HepG2 (cell line): ENCODE results near the gene CEP83. TPM values are rescaled to one million over a fixed set of nuclear protein-coding genes. Genes with fewer than 3 reads are reported as not detected.
A peak's percentile ranks its signal among the peaks of the same experiment; 100 is the strongest.

Experiments used
- ATAC-seq: fragments of 200-7000 bp; cut with Tn5 transposase; 3 replicates; pipeline ENCODE4 v1.9.1; 2020; ENCODE audit warnings: mild to moderate bottlenecking, moderate library complexity
- BruUV-seq: library from RNA; stranded (reverse); fragments of 400-500 nt; replicated peaks from 2 replicates; lab custom pipeline; 2021; lab: Mats Ljungman, UMichigan
- CTCF ChIA-PET: fragments of 300-600 bp; formaldehyde crosslinking; extraction: SDS; loops from one replicate; lab custom pipeline; 2021; ENCODE audit warnings: low total read pairs, inconsistent platforms, low intra/inter-chr PET ratio; lab: Yijun Ruan, JAX
- POLR2A ChIA-PET: fragments of 350-600 bp; sonication (Branson Sonifier 250); formaldehyde crosslinking; loops from one replicate; lab custom pipeline; 2020; ENCODE audit warnings: antibody characterized with exemption, inconsistent platforms; lab: Yijun Ruan, JAX
- DNase-seq: peaks from one replicate; pipeline ENCODE4 v3.0.0-alpha.2; 2015; ENCODE audit warnings: low spot score
- FAIRE-seq: peaks from 3 replicates; lab custom pipeline; 2011; peaks lifted over from hg19 to GRCh38; lab: Jason Lieb, UNC
- H2AFZ ChIP-seq: one replicate; pipeline ENCODE4 v1.6.1; 2011; ENCODE audit warnings: low read length, inconsistent platforms
- H3K27ac ChIP-seq: fragments of 300-600 bp; 3 replicates; pipeline ENCODE4 v1.8.0; 2011; ENCODE audit warnings: mixed run types, mild to moderate bottlenecking, mixed read lengths, low read length, inconsistent platforms; ENCODE audit not compliant: insufficient read depth; ENCODE audit errors: extremely low read length
- H3K27me3 ChIP-seq, 2 experiments: fragments of 200-600 bp in 1 of 2; 2 replicates in 1 of 2; 3 replicates in 1 of 2; pipeline versions ENCODE4 v1.6.0 to v1.8.0; 2011; ENCODE audit warnings: low read length in 2 of 2, mild to moderate bottlenecking in 2 of 2, moderate library complexity in 2 of 2, inconsistent platforms in 1 of 2; ENCODE audit not compliant: insufficient read depth in 2 of 2, control insufficient read depth in 1 of 2
- H3K36me3 ChIP-seq, 2 experiments: fragments of 200-600 bp in 1 of 2; replicated peaks in 1 of 2; 2 replicates in 1 of 2; 3 replicates in 1 of 2; pipeline versions ENCODE4 v1.5.1 to v1.8.0; 2011; ENCODE audit warnings: low read length in 2 of 2, inconsistent platforms in 1 of 2; ENCODE audit not compliant: insufficient read depth in 2 of 2, control insufficient read depth in 1 of 2
- H3K4me1 ChIP-seq: 2 replicates; pipeline ENCODE4 v1.5.1; 2012; ENCODE audit warnings: low read length, inconsistent platforms; ENCODE audit not compliant: insufficient read depth
- H3K4me2 ChIP-seq: 2 replicates; pipeline ENCODE4 v1.6.0; 2011; ENCODE audit warnings: low read depth, low read length, inconsistent platforms
- H3K4me3 ChIP-seq, 3 experiments: fragments of 200-600 bp in 1 of 3; sonication (generic), shearing (Covaris generic) in 1 of 3; replicated peaks in 1 of 3; 2 replicates each; pipeline ENCODE4 v1.5.1; 2011 to 2016; ENCODE audit warnings: low read length in 3 of 3, inconsistent platforms in 2 of 3, low read depth in 2 of 3, mild to moderate bottlenecking in 2 of 3, control low read depth in 1 of 3, mixed read lengths in 1 of 3; ENCODE audit not compliant: insufficient read depth in 1 of 3
- H3K79me2 ChIP-seq: one replicate; pipeline ENCODE4 v1.6.1; 2011; ENCODE audit warnings: low read length, inconsistent platforms; ENCODE audit not compliant: insufficient read depth
- H3K9ac ChIP-seq: 2 replicates; pipeline ENCODE4 v1.6.0; 2011; ENCODE audit warnings: mild to moderate bottlenecking, low read depth, low read length, inconsistent platforms; ENCODE audit not compliant: insufficient read depth
- H3K9me3 ChIP-seq: 2 replicates; pipeline ENCODE4 v1.5.1; 2012; ENCODE audit warnings: mild to moderate bottlenecking, low read length
- H4K20me1 ChIP-seq: 2 replicates; pipeline ENCODE4 v1.6.0; 2011; ENCODE audit warnings: inconsistent platforms, mild to moderate bottlenecking, low read length, moderate library complexity; ENCODE audit not compliant: insufficient read depth
- FOXA3 ChIP-seq: IDR thresholded peaks from 2 replicates; pipeline ENCODE4 v1.6.1; 2016; ENCODE audit warnings: missing genetic modification reagents, missing compliant biosample characterization
- FOXP1 ChIP-seq, 2 experiments: fragments of 450-650 bp in 1 of 2; IDR thresholded peaks; 2 replicates each; pipeline ENCODE4 v1.6.1; 2017 to 2018; ENCODE audit warnings: antibody characterized with exemption in 1 of 2
- FUBP1 ChIP-seq: sonication (generic); formaldehyde crosslinking; IDR thresholded peaks from 2 replicates; pipeline ENCODE4 v1.5.1; 2020; ENCODE audit warnings: missing genetic modification reagents, mild to moderate bottlenecking, borderline replicate concordance
- KAT2B ChIP-seq: fragments of 150-350 bp; IDR thresholded peaks from 2 replicates; pipeline ENCODE4 v1.6.1; 2014; ENCODE audit warnings: low read depth, low read length, borderline replicate concordance
- TARDBP ChIP-seq: sonication (generic); formaldehyde crosslinking; IDR thresholded peaks from 2 replicates; pipeline ENCODE4 v1.8.0; 2022; ENCODE audit warnings: mild to moderate bottlenecking, missing genetic modification reagents
- THAP9 ChIP-seq: sonication (generic); formaldehyde crosslinking; IDR thresholded peaks from 2 replicates; pipeline ENCODE4; 2020; ENCODE audit warnings: missing genetic modification reagents, mild to moderate bottlenecking, borderline replicate concordance
- U2AF2 ChIP-seq: fragments of 200-400 bp; formaldehyde crosslinking; IDR thresholded peaks from 2 replicates; pipeline ENCODE4 v1.6.1; 2017; ENCODE audit warnings: low read depth, mild to moderate bottlenecking, low read length
- ZFP36 ChIP-seq: fragments of 150-350 bp; IDR thresholded peaks from 2 replicates; pipeline ENCODE4 v1.6.1; 2018; ENCODE audit warnings: borderline replicate concordance, low read length, low read depth; ENCODE audit not compliant: partially characterized antibody
- ZNF280D ChIP-seq: sonication (generic); formaldehyde crosslinking; IDR thresholded peaks from 2 replicates; pipeline ENCODE4 v1.5.1; 2020; ENCODE audit warnings: mild to moderate bottlenecking, missing genetic modification reagents
- ZSCAN29 ChIP-seq: sonication (generic); formaldehyde crosslinking; conservative IDR thresholded peaks from 2 replicates; pipeline ENCODE4 v1.4.0; 2020; ENCODE audit warnings: mild to moderate bottlenecking, missing genetic modification reagents
- WGBS: methylation state at CpG from one replicate; pipeline ENCODE4 v1.1.6; 2017; ENCODE audit warnings: low lambda C conversion rate; 5-methylcytosine and 5-hydroxymethylcytosine counted together
- in situ Hi-C: cut with HindIII; loops from 2 replicates; pipeline ENCODE4 v1.10.0; 2017; ENCODE audit warnings: low pct_unique_long_range_greater_than_20kb; ENCODE audit not compliant: extremely low pct_ligation_motif_present
- intact Hi-C: fragments of 100-400 bp; cut with micrococcal nuclease; formaldehyde crosslinking; loops from one replicate; pipeline ENCODE4 v1.10.0; 2022; ENCODE audit not compliant: unreplicated experiment
- polyA plus RNA-seq, 8 experiments: library from polyadenylated mRNA; depleted of rRNA in 3 of 8; stranded (reverse) in 7 of 8; unstranded in 1 of 8; fragments of >200 nt; fragmentation: Illumina TruSeq in 4 of 8; extraction: Trizol in 4 of 8; gene quantifications; 2 replicates each; pipeline versions ENCODE4 v1.2.1 to v1.2.3, GENCODE V29; 2011 to 2016; ENCODE audit warnings: low read depth in 4 of 8, missing spikeins in 1 of 8, mixed read lengths in 1 of 8; ENCODE audit not compliant: insufficient read depth in 1 of 8
- total RNA-seq, 5 experiments: library from RNA; depleted of rRNA; stranded (reverse); fragments of >200 nt; fragmentation: Illumina TruSeq; extraction: Trizol; gene quantifications; 2 replicates each; pipeline ENCODE4 v1.2.3, GENCODE V29; 2016; ENCODE audit warnings: low read depth in 1 of 5

CEP83 gene
- total and polyA plus RNA-seq, 2 of the 13 experiments (the other 11 are each of a cell fraction or from before 2014, with no cell fraction given) = 6.2 to 19.2 TPM

DNA sequence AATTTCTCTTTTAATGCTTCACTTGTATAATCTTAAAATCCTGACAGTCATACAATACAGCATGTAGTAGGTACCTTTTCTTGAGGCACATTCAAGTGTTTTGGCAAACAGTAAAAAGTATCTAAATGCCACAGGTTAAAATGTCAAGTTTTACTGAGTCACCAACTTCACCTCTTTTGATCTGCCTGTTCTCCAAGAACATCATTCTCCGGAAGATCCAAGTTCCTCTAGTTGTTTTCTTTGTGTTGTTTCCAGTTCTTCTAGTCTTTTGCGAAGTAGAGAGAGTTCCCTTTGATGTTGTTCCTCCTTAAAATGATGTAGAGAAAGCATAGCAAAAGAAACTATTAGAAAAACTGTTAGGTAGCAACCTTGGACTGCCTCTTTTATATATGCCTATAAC, 151.1 kb downstream of the CEP83 start (continued):
- TF ChIP-seq FUBP1 (CRISPR knock-in tag) = no peak
- no peak for TF ChIP-seq ZSCAN29
- TF ChIP-seq KAT2B = no peak

DNA sequence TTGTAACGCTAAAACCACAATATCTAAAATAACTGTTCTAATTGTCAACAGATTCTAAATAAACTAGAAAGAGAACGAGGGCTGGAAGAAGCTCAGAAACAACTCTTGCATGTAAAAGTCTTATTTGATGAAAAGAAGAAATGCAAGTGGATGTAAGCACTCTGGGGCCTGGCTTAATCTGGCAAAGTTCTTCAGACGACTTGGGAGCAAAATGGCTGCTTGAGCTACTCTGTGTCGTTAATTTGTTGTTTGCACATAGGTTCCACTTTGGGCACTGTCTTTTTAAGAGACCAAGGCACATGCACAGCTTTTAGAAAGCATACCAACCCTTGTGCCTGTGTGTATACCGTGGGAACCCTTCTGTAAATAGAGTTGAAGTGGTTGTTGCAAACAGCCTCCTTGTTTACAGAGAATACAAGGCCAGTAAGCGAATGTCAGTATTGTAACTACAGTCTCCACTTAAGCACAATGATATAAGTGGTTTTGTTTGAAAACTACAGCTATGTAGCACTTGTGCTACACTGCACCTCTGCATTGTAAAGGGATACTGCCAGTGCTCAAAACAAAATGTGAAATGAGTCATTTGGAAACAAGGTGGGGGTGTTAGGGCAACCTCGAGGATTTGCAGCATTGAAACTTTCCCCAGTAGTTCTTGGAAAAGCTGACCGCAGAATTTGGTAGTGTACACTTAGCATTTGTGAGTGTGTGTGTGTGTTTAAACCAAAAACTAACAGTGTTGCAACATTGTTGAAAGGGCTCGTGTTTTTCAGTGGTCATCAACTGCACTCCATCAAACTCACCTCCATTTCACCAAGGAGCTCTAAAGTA, 154.3 kb downstream of the CEP83 start:
- Histone ChIP-seq H2AFZ (no peak overlapping the region), H3K9me3 (no peaks in the 10 kb centered on the region), H4K20me1 (no peaks in the 10 kb centered on the region), H3K27me3 (no peaks in the 10 kb centered on the region), H3K4me3 (no peak overlapping the region), H3K9ac (no peak overlapping the region), H3K79me2 (no peaks in the 10 kb centered on the region), H3K4me2 (no peak overlapping the region; the same call in 1 of the 2 replicates), H3K4me1 (peaks cover 22% of the 10 kb centered on the region), H3K27ac (peak overlapping the region; percentile 35), H3K36me3 (peaks cover 14 to 35% of the 10 kb centered on the region in 2 experiments)
- peak; percentile 78 for FAIRE-seq
- WGBS = 42% methylated on average over 9 of the region's 9 CpGs
- no TSS peak for BruUV-seq
- peak; percentile 61 for DNase-seq
- ChIA-PET CTCF (no interaction called here), POLR2A (interaction anchor here (1.2 kb wide), 1 partner anchor 154 kb away, joined by 3 read pairs; no protein-coding TSS in a partner anchor)
- intact Hi-C loops = loop anchor here (10.0 kb wide), 2 partner anchors 161 to 229 kb away; partner anchors contain the start of gene PLXNC1
- peak; percentile 82 for ATAC-seq
- in situ Hi-C loops = no loop called here
- TF ChIP-seq ZFP36 = no peak
- no peak for TF ChIP-seq FOXP1 (IDR thresholded peaks at IDR 0.05)
- TF ChIP-seq FOXP1 (CRISPR knock-in tag; IDR thresholded peaks at IDR 0.05) = peak; percentile 73
- TF ChIP-seq ZNF280D (CRISPR knock-in tag) = 0 out of 2 replicates have a peak, but pooled peaks have one; percentile 31
- TF ChIP-seq TARDBP (CRISPR knock-in tag) = peak; percentile 53; the same call in 1 of the 2 replicates
- TF ChIP-seq FOXA3 (CRISPR knock-in tag) = peak; percentile 73
- no peak for TF ChIP-seq U2AF2
- TF ChIP-seq THAP9 = no peak
